ENCODE results near the gene CFLAR.

DNA sequence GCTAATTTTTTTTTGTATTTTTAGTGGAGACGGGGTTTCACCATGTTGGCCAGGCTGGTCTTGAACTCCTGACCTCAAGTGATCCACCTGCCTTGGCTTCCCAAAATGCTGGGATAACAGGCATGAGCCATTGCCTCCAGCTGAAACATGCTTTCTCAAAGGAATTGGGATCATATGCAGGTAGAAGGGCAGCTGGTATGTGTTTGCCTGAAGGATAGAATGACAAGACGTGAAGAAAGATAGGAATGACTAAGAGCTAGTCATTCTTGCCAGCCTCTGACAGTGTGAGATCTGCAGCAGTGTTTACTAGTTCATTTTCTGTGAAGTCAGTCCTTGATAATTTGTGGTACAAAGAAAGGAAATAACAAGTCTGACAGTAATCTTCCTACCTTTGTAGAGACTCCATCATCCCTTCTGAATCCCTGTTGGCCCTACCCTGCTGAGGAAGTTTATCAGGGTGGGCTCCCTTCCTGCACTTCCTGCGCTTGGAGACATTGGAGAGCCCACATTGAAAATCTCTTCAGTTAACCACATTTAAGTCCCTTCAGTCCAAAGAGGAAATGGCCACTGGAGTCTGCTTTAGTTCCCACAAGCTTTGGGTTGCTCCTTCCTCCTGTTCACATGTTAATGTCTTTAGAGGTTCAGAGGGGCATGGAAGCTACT, 14.7 kb downstream of the CFLAR start:
- TF ChIP-seq, protein P1, sequence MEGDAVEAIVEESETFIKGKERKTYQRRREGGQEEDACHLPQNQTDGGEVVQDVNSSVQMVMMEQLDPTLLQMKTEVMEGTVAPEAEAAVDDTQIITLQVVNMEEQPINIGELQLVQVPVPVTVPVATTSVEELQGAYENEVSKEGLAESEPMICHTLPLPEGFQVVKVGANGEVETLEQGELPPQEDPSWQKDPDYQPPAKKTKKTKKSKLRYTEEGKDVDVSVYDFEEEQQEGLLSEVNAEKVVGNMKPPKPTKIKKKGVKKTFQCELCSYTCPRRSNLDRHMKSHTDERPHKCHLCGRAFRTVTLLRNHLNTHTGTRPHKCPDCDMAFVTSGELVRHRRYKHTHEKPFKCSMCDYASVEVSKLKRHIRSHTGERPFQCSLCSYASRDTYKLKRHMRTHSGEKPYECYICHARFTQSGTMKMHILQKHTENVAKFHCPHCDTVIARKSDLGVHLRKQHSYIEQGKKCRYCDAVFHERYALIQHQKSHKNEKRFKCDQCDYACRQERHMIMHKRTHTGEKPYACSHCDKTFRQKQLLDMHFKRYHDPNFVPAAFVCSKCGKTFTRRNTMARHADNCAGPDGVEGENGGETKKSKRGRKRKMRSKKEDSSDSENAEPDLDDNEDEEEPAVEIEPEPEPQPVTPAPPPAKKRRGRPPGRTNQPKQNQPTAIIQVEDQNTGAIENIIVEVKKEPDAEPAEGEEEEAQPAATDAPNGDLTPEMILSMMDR (conservative IDR thresholded peaks at IDR 0.05) = no peak
- TF ChIP-seq EZH2 (IDR thresholded peaks at IDR 0.05; ENCODE audit: low read depth) = no peak

Measured in PC-9 (cell line).